ENCODE results near the gene OBSCN. TPM values are rescaled to one million over a fixed set of nuclear protein-coding genes. Genes with fewer than 3 reads are reported as not detected.

The OBSCN gene
- total RNA-seq, 4 donors from 2014 or later: 15.0 to 46.6 (median 34.4) TPM

DNA sequence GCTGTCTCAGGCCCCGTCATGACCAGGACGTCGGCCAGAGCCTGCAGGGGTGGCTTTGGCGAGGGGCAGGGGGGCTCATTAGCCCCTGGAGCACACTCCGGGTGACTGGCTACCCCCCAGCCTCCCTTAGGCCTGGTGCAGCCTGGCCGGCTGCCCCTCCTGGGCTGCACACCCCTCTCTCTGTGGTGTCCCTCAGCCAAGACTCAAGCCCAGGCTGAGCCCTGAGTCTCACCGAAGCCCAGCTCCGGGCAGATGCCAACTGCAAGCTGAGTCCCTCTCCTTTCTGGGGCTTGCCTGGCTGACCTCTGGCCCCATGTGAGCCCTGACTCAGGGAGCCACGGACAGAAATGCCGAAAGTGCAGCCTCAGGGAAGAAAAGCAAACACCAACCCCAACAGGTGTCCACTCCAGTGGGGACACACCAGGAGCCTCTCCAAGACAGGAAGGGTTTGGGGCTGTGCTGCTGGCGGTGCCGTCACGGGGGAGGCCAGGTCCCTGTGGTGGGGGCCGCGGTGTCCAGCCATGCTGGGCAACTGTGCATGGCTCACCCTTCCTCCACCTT is 47.6 kb upstream of the OBSCN start:
- Histone ChIP-seq H3K36me3 (no peaks in the 10 kb centered on the region), H3K27ac (peak overlapping the region; percentile 100), H3K9me3 (no peaks in the 10 kb centered on the region), H3K27me3 (no peaks in the 10 kb centered on the region), H3K4me3 (no peak overlapping the region), H3K4me1 (peaks cover 60% of the 10 kb centered on the region)
- peak in 1 of 2 donors; percentile 65 for DNase-seq (ENCODE audit: low spot score in 2 of 2)
- no peak for TF ChIP-seq POLR2AphosphoS5 (IDR thresholded peaks at IDR 0.05)
- TF ChIP-seq, protein P1, sequence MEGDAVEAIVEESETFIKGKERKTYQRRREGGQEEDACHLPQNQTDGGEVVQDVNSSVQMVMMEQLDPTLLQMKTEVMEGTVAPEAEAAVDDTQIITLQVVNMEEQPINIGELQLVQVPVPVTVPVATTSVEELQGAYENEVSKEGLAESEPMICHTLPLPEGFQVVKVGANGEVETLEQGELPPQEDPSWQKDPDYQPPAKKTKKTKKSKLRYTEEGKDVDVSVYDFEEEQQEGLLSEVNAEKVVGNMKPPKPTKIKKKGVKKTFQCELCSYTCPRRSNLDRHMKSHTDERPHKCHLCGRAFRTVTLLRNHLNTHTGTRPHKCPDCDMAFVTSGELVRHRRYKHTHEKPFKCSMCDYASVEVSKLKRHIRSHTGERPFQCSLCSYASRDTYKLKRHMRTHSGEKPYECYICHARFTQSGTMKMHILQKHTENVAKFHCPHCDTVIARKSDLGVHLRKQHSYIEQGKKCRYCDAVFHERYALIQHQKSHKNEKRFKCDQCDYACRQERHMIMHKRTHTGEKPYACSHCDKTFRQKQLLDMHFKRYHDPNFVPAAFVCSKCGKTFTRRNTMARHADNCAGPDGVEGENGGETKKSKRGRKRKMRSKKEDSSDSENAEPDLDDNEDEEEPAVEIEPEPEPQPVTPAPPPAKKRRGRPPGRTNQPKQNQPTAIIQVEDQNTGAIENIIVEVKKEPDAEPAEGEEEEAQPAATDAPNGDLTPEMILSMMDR (IDR thresholded peaks at IDR 0.05): no peak
- TF ChIP-seq EP300 (IDR thresholded peaks at IDR 0.05): no peak
- no peak for TF ChIP-seq POLR2A (IDR thresholded peaks at IDR 0.05)
- WGBS: 52% methylated on average over 5 of the region's 15 CpGs

DNA sequence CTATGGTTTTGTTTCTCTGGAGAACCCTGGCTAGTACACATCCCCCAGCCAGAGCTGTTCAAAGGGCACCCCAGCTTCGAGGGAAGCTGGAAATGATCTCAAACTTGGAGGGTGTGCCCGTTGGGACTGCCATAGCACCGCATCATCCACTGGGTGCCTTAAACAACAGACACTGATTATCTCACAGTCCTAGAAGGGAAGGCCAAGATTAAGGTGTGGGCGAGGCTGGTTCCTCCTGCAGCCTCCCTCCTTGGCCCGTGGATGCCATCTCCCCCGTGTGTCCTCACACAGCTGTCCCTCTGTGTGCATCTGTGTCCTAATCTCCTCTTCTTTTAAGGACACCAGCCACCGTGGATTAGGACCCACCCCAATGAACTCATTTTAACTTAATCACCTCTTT is 46.5 kb upstream of the OBSCN start:
- Histone ChIP-seq H3K36me3 (no peaks in the 10 kb centered on the region), H3K4me1 (peaks cover 63% of the 10 kb centered on the region), H3K4me3 (no peak overlapping the region), H3K9me3 (no peaks in the 10 kb centered on the region), H3K27me3 (no peaks in the 10 kb centered on the region), H3K27ac (peak overlapping the region; percentile 100)
- WGBS: 30% methylated on average over 4 of the region's 7 CpGs
- DNase-seq (ENCODE audit: low spot score in 2 of 2): no peak
- TF ChIP-seq EP300 (IDR thresholded peaks at IDR 0.05) (no peak), POLR2AphosphoS5 (IDR thresholded peaks at IDR 0.05) (no peak), POLR2A (IDR thresholded peaks at IDR 0.05) (no peak)
- TF ChIP-seq, protein P1 (IDR thresholded peaks at IDR 0.05): no peak

DNA sequence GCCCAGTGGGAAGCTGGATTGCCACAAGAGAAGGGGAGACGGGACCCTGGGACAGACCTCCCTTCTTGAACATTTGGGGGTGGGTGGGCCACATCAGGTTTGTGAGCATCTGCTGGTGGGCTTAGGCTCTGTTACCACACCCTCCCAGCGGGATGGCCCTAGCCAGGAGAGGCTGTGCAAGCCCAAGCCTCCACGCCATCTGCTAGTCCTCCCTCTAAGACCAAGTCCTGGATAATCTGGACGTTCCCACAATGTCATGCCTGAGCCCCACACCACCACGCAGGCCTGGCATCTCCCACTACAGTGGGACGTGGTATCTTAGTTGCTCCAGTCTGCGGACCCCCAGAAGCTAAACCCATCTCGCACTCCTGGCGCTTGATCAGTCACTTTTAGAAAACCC is 46.0 kb upstream of the OBSCN start:
- peak in 1 of 2 donors; percentile 63 for DNase-seq (ENCODE audit: low spot score in 2 of 2)
- Histone ChIP-seq H3K9me3 (no peaks in the 10 kb centered on the region), H3K4me3 (no peak overlapping the region), H3K27ac (peak overlapping the region; percentile 100), H3K27me3 (no peaks in the 10 kb centered on the region), H3K36me3 (no peaks in the 10 kb centered on the region), H3K4me1 (peaks cover 68% of the 10 kb centered on the region)
- TF ChIP-seq, protein P1 (IDR thresholded peaks at IDR 0.05): no peak
- no peak for TF ChIP-seq EP300 (IDR thresholded peaks at IDR 0.05)
- no peak for TF ChIP-seq POLR2A (IDR thresholded peaks at IDR 0.05)
- TF ChIP-seq POLR2AphosphoS5 (IDR thresholded peaks at IDR 0.05): no peak
- WGBS: 67% methylated on average over 5 of the region's 9 CpGs

DNA sequence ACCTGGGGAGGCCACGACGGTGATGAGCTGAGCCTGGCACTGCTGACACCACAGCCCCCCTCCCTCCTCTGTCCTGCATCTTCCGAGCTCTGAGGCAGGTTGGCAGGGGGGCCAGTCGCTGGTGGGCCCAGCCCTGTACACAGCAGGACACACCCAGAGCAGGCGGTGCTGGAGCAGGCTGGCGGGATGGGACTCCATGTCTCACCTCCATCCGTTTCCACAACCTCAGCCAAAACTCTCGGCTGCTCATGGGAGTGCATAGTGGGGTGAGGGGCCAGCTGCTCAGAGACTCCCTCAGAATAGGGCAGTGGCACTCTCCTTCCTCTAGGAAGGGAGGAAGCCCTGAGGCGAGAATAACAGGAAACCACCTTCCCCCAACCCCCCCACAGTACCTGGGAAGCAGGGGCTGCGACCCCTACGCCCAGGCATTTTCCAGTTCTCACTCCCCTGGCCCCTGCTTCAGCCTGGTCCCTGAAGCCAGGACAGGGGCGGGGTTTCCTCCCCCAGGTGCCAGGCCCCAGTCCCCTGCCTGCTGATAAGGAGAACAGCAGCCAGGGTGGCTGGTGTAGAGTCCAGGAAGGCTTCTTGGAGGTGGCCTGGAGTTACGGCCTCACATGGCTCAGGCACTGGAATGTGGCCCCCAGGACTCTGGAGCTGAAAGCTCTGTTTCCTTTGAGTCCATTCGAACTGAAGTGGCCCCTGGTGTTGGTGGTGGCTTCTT is 45.4 kb upstream of the OBSCN start:
- H3K36me3 ChIP-seq: no peaks in the 10 kb centered on the region
- TF ChIP-seq POLR2A (IDR thresholded peaks at IDR 0.05) (no peak), EP300 (IDR thresholded peaks at IDR 0.05) (no peak), POLR2AphosphoS5 (IDR thresholded peaks at IDR 0.05) (no peak)
- TF ChIP-seq, protein P1 (IDR thresholded peaks at IDR 0.05): no peak
- DNase-seq (ENCODE audit: low spot score in 2 of 2): peak in 1 of 2 donors; percentile 86
- peak overlapping the region; percentile 100 for H3K27ac ChIP-seq
- WGBS: 16% methylated on average over 6 of the region's 14 CpGs
- H3K9me3 ChIP-seq: no peaks in the 10 kb centered on the region
- H3K4me1 ChIP-seq: peaks cover 73% of the 10 kb centered on the region
- peak overlapping the region; percentile 23 for H3K4me3 ChIP-seq
- H3K27me3 ChIP-seq: no peaks in the 10 kb centered on the region

DNA sequence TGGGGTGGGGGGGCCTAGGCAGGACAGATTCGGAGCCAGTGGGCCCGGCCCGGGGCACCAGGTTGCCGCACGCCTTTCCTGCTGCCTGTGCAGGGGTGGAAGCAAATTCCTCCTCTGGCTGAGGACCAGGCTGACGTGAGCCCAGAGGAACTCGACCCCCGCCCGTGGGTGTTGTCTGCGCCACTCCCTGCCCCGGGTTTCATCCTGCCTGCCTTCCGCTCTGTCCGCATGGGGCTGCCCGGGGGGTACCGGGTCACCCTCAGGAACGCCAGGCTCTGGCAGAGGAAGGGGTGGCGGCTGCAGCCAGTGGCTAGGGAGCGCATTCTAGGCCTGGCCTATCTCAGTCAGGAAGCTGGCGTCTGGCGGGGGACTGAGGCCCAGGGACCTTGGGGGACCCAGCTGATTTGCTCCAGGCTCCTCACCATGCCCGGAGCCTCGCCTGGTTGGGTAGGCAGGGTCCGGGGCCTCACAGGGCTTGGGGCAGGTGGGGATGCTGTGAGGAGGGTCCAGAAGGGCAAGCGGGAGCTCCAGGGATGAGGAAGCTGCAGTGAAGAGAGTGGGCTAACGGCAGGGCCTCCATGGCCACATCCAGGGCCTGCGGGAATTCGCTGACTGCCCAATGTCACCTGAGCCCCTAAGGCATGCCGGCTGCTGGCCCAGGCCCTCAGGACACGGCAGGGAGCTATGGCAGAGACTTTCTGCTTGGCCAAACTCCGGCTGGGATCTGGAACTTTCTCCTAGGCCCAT is 44.7 kb upstream of the OBSCN start:
- Histone ChIP-seq H3K27ac (peak overlapping the region; percentile 100), H3K4me3 (peak overlapping the region; percentile 23), H3K4me1 (peaks cover 74% of the 10 kb centered on the region), H3K9me3 (no peaks in the 10 kb centered on the region), H3K27me3 (no peaks in the 10 kb centered on the region), H3K36me3 (no peaks in the 10 kb centered on the region)
- 69% methylated on average over 6 of the region's 30 CpGs for WGBS
- no peak for TF ChIP-seq POLR2AphosphoS5 (IDR thresholded peaks at IDR 0.05)
- TF ChIP-seq, protein P1 (IDR thresholded peaks at IDR 0.05): no peak
- no peak for TF ChIP-seq POLR2A (IDR thresholded peaks at IDR 0.05)
- TF ChIP-seq EP300 (IDR thresholded peaks at IDR 0.05): no peak
- DNase-seq (ENCODE audit: low spot score in 2 of 2): peak in 1 of 2 donors; percentile 87

All from suprapubic skin (tissue), 4 donors.